GM13976 (cell line): ENCODE data around the gene TMEM89.

ENCODE experiments used
- DNase-seq: peaks from one replicate; pipeline ENCODE4 v3.0.0; 2012; ENCODE audit warnings: low spot score
- CTCF ChIP-seq: IDR thresholded peaks from 2 replicates; pipeline ENCODE4 v1.5.1; 2012; ENCODE audit warnings: borderline replicate concordance, mild to moderate bottlenecking; ENCODE audit not compliant: insufficient read depth; ENCODE audit errors: extremely low read depth, missing control alignments, control extremely low read depth
- in situ Hi-C: fragments of 300-500 bp; cut with MboI; formaldehyde crosslinking; loops from one replicate; pipeline ENCODE4 v1.12.0; 2022; ENCODE audit warnings: low sequenced_read_pairs, mixed read lengths, inconsistent platforms; ENCODE audit not compliant: unreplicated experiment

The TMEM89 gene

GRCh38 chr3:48584836-48585235 is 36.7 kb downstream of the TMEM89 start:
- in situ Hi-C loops, result no loop called here
- TF ChIP-seq CTCF, result no peak
- no peak for DNase-seq

DNA sequence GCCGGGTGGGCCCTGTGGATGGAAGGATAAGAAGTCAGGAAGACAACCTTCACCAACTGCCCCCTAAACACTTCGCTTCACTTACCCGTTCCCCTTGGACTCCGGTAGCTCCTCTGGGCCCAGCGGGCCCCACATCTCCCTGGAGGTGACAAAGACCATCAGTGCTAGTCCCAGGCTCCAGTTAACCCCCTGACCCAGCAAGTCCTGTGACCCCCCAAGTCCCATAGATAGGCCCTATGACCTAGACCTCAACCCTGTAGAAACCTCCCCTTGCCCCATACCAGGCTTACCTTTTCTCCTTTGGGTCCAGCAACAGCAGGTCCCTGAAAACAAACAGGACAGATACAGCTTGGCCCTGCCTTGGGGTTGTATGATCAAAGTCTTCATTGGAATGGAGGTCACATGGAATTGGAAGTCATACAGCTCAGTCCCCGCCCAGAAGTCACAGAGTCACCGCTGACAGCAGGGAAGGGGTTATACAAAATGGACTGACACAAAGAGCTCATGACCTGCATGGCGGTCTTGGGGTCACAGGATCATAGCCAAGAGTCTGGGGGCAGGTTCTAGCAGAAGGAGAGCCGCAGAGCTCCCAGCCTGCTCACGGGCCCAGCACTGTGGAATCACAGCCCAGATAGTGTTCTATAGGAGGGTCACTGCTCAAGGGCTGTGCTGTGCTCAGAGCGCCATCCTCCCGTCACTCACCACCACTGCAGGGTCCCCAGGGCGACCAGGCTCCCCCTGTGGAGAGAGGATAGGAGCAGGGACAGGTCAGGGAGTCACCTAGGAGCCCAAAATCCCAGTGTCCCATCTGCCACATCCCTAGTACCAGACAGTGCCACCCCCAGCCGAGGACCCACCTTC is 39.7 kb downstream of the TMEM89 start:
- in situ Hi-C loops, result no loop called here
- DNase-seq, result no peak
- TF ChIP-seq CTCF, result no peak

- no peak for DNase-seq
- in situ Hi-C loops, result no loop called here
These were observed 44.9 kb downstream of the TMEM89 start for GRCh38 chr3:48576647-48577046.

DNA sequence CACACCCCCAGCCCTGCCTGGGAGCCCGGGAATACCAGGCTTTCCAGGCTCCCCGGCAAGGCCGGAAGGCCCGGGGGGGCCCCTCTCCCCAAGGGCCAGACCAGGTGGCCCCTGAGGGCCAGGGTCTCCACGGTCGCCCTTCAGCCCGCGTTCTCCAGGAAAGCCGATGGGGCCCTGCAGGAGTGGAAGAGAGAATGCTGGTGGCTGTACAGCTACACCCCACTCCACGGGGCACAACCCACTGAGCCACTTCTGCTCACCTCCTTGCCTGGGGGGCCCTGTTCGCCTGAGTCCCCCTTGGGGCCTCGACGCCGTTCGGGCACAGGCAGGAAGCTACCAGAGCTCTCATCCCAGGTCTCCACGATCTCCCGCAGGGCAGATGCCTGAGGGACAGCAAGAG is 46.2 kb downstream of the TMEM89 start:
- DNase-seq, result no peak

More at GRCh38 chr3:48576647-48577046, 44.9 kb downstream of the TMEM89 start:
- no peak for TF ChIP-seq CTCF

GRCh38 chr3:48573973-48574585 is 47.5 kb downstream of the TMEM89 start:
- in situ Hi-C loops, result no loop called here
- DNase-seq, result no peak
- no peak for TF ChIP-seq CTCF

More for the DNA sequence above, 46.2 kb downstream of the TMEM89 start:
- TF ChIP-seq CTCF, result no peak
- in situ Hi-C loops, result no loop called here

DNA sequence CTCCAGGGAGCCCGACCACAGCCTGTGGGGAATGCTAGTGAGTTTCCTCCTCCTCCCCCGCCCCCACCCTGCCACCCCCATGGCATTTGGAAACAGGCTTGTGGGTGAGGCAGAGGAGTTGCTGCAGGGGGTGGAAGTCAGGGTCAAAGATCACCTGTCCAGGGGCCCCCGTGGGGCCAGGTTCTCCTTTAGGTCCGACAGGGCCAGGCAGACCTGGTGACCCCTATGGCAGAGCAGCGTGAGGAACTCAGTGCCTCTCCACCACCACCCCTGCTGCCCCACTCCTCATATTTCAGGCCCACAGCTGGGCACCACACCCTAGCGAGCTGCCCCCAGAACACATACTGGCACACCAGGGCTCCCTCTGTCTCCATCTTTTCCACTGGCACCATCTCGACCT is 49.1 kb downstream of the TMEM89 start:
- DNase-seq, result no peak
- in situ Hi-C loops, result no loop called here
- TF ChIP-seq CTCF, result no peak
